GM11168 (cell line): Measurements from ENCODE around the gene ITPK1.

Experiments used
- in situ Hi-C: fragments of 300-500 bp; cut with MboI; formaldehyde crosslinking; loops from one replicate; pipeline ENCODE4 v1.12.0; 2022; ENCODE audit warnings: low sequenced_read_pairs; ENCODE audit not compliant: unreplicated experiment

ITPK1 gene

GRCh38 chr14:92888896-92889295 lies 226.8 kb downstream of the ITPK1 start:
- in situ Hi-C loops: no loop called here

- in situ Hi-C loops: no loop called here
These were observed 228.6 kb downstream of the ITPK1 start for GRCh38 chr14:92887157-92887556.
